GM12878 (cell line): ENCODE results near the gene BPNT1. TPM values are rescaled to one million over a fixed set of nuclear protein-coding genes. Genes with fewer than 3 reads are reported as not detected.

Experiments used
- ATAC-seq: fragments of 200-7000 bp; cut with Tn5 transposase; 3 replicates; pipeline ENCODE4 v1.9.1; 2020; ENCODE audit warnings: mild to moderate bottlenecking, moderate library complexity
- BruUV-seq: library from RNA; stranded (reverse); fragments of 400-500 nt; replicated peaks from 2 replicates; lab custom pipeline; 2021; lab: Mats Ljungman, UMichigan
- CTCF ChIA-PET: fragments of 300-600 bp; sonication (Branson Sonifier 250); formaldehyde crosslinking; extraction: SDS; loops from one replicate; lab custom pipeline; 2021; ENCODE audit warnings: inconsistent platforms; lab: Yijun Ruan, JAX
- POLR2A ChIA-PET: fragments of 350-600 bp; formaldehyde crosslinking; extraction: SDS; loops from one replicate; lab custom pipeline; 2021; ENCODE audit warnings: inconsistent platforms; lab: Charles Lee
- RAD21 ChIA-PET: fragments of 300-600 bp; sonication (Branson Sonifier 250); formaldehyde crosslinking; loops from one replicate; lab custom pipeline; 2023; ENCODE audit warnings: antibody characterized with exemption; ENCODE audit not compliant: unreplicated experiment; lab: Charles Lee
- SMC1A ChIA-PET: fragments of 300-600 bp; sonication (Branson Sonifier 250); formaldehyde crosslinking; loops from one replicate; lab custom pipeline; 2023; ENCODE audit not compliant: unreplicated experiment, uncharacterized antibody; lab: Charles Lee
- DNase-seq: peaks from one replicate; pipeline ENCODE4 v3.0.0-alpha.2; 2011; ENCODE audit warnings: low read depth, low spot score
- FAIRE-seq: peaks from 3 replicates; lab custom pipeline; 2011; peaks lifted over from hg19 to GRCh38; lab: Jason Lieb, UNC
- H2AFZ ChIP-seq: 2 replicates; pipeline ENCODE4 v1.6.0; 2011; ENCODE audit warnings: low read depth, low read length, control low read depth; ENCODE audit not compliant: control insufficient read depth
- H3K27ac ChIP-seq: 2 replicates; pipeline ENCODE4 v1.5.1; 2011; ENCODE audit warnings: control low read depth; ENCODE audit not compliant: control insufficient read depth, insufficient read depth
- H3K27me3 ChIP-seq, 2 experiments: replicated peaks in 1 of 2; 2 replicates each; pipeline versions ENCODE4 v1.6.0 to v1.6.1; 2011; ENCODE audit warnings: low read length in 1 of 2; ENCODE audit not compliant: control insufficient read depth in 2 of 2, insufficient read depth in 2 of 2
- H3K36me3 ChIP-seq, 2 experiments: 2 replicates each; pipeline ENCODE4 v1.5.1; 2011; ENCODE audit warnings: low read length in 1 of 2; ENCODE audit not compliant: control insufficient read depth in 2 of 2, insufficient read depth in 2 of 2
- H3K4me1 ChIP-seq: 2 replicates; pipeline ENCODE4 v1.6.1; 2011; ENCODE audit warnings: mild to moderate bottlenecking, low read length, moderate library complexity, mixed read lengths; ENCODE audit not compliant: control insufficient read depth, insufficient read depth
- H3K4me2 ChIP-seq: 2 replicates; pipeline ENCODE4 v1.6.0; 2011; ENCODE audit warnings: control low read depth; ENCODE audit not compliant: control insufficient read depth, insufficient read depth
- H3K4me3 ChIP-seq: fragments of 200-600 bp; sonication (generic); 2 replicates; pipeline ENCODE4 v1.5.1; 2016
- H3K79me2 ChIP-seq: 2 replicates; pipeline ENCODE4 v1.6.0; 2011; ENCODE audit warnings: low read length; ENCODE audit not compliant: control insufficient read depth, insufficient read depth
- H3K9ac ChIP-seq: 2 replicates; pipeline ENCODE4 v1.8.0; 2011; ENCODE audit warnings: low read length, control low read depth, mixed read lengths; ENCODE audit not compliant: control insufficient read depth, insufficient read depth
- H3K9me3 ChIP-seq: replicated peaks from 3 replicates; pipeline ENCODE4 v1.5.1; 2011; ENCODE audit warnings: mild to moderate bottlenecking, low read length; ENCODE audit not compliant: control insufficient read depth, insufficient read depth
- H4K20me1 ChIP-seq: 2 replicates; pipeline ENCODE4 v1.6.0; 2011; ENCODE audit not compliant: control insufficient read depth, insufficient read depth
- BCL11A ChIP-seq: IDR thresholded peaks from 2 replicates; pipeline ENCODE4 v1.6.1; 2011; ENCODE audit warnings: low read depth, low read length
- BMI1 ChIP-seq: fragments of 450-650 bp; IDR thresholded peaks from 2 replicates; pipeline ENCODE4 v1.6.1; 2016; ENCODE audit warnings: mild to moderate bottlenecking, moderate library complexity, borderline replicate concordance
- CBX5 ChIP-seq: sonication (generic); IDR thresholded peaks from 2 replicates; pipeline ENCODE4 v1.6.1; 2016; ENCODE audit warnings: low read depth, moderate library complexity, mild to moderate bottlenecking, inconsistent platforms
- EZH2 ChIP-seq: IDR thresholded peaks from 2 replicates; pipeline ENCODE4 v1.6.1; 2012; ENCODE audit warnings: low read depth, mild to moderate bottlenecking, control low read depth, inconsistent platforms, low read length, borderline replicate concordance; ENCODE audit not compliant: control insufficient read depth
- MTA3 ChIP-seq: IDR thresholded peaks from 2 replicates; pipeline ENCODE4 v1.6.1; 2012; ENCODE audit warnings: low read length, inconsistent platforms, borderline replicate concordance
- NRF1 ChIP-seq: conservative IDR thresholded peaks from 2 replicates; pipeline ENCODE4 v1.6.1; 2011; ENCODE audit warnings: mild to moderate bottlenecking, low read depth, low read length, improper control_type of control experiment
- PML ChIP-seq: IDR thresholded peaks from 2 replicates; pipeline ENCODE4 v1.6.1; 2012; ENCODE audit warnings: low read length, inconsistent platforms
- RBBP5 ChIP-seq: fragments of 200-600 bp; sonication (generic); conservative IDR thresholded peaks from 2 replicates; pipeline ENCODE4 v1.6.1; 2016
- RFX5 ChIP-seq: IDR thresholded peaks from 2 replicates; pipeline ENCODE4 v1.6.1; 2011; ENCODE audit warnings: low read depth, low read length, improper control_type of control experiment
- RUNX3 ChIP-seq: IDR thresholded peaks from 2 replicates; pipeline ENCODE4 v1.6.1; 2012; ENCODE audit warnings: low read length, inconsistent platforms
- SMAD5 ChIP-seq: IDR thresholded peaks from 2 replicates; pipeline ENCODE4 v1.6.1; 2016; ENCODE audit warnings: antibody characterized with exemption, low read depth
- SMARCA5 ChIP-seq: fragments of 450-650 bp; IDR thresholded peaks from 2 replicates; pipeline ENCODE4 v1.6.1; 2017; ENCODE audit warnings: mild to moderate bottlenecking
- SMC3 ChIP-seq: IDR thresholded peaks from 2 replicates; pipeline ENCODE4 v1.6.1; 2011; ENCODE audit warnings: low read length, improper control_type of control experiment, borderline replicate concordance
- SRF ChIP-seq, 2 experiments: IDR thresholded peaks; 2 replicates each; pipeline ENCODE4 v1.6.1; 2011; ENCODE audit warnings: low read depth in 2 of 2, low read length in 2 of 2, mild to moderate bottlenecking in 1 of 2, moderate library complexity in 1 of 2
- SUPT20H ChIP-seq: IDR thresholded peaks from 2 replicates; pipeline ENCODE4 v1.6.1; 2011; ENCODE audit warnings: low read depth, mild to moderate bottlenecking, low read length, moderate library complexity, borderline replicate concordance; ENCODE audit not compliant: control insufficient read depth
- TAF1 ChIP-seq: IDR thresholded peaks from 2 replicates; pipeline ENCODE4 v1.6.1; 2011; ENCODE audit warnings: mild to moderate bottlenecking, low read depth, low read length, borderline replicate concordance
- TCF3 ChIP-seq: IDR thresholded peaks from 2 replicates; pipeline ENCODE4 v1.6.1; 2012; ENCODE audit warnings: low read depth, mild to moderate bottlenecking, low read length, borderline replicate concordance; ENCODE audit not compliant: insufficient read depth
- ZNF217 ChIP-seq: fragments of 450-650 bp; IDR thresholded peaks from 2 replicates; pipeline ENCODE4 v1.6.1; 2017; ENCODE audit warnings: antibody characterized with exemption, mild to moderate bottlenecking
- WGBS: methylation state at CpG from one replicate; pipeline ENCODE4 v1.1.6; 2016; ENCODE audit warnings: low lambda C conversion rate; ENCODE audit not compliant: insufficient replicate concordance, insufficient coverage; ENCODE audit errors: missing lambda C conversion rate; 5-methylcytosine and 5-hydroxymethylcytosine counted together
- in situ Hi-C: fragments of 300-500 bp; cut with MboI; formaldehyde crosslinking; loops from 9 replicates; pipeline ENCODE4 v1.14.3; 2018; ENCODE audit warnings: mixed read lengths
- intact Hi-C: fragments of 100-400 bp; cut with micrococcal nuclease; formaldehyde crosslinking; loops from one replicate; pipeline ENCODE4 v1.14.2; 2022; ENCODE audit not compliant: unreplicated experiment
- polyA plus RNA-seq, 11 experiments: library from polyadenylated mRNA; depleted of rRNA in 4 of 11; unstranded in 6 of 11; stranded (reverse) in 5 of 11; fragments of >200 nt; fragmentation: Nextera tagmentation in 4 of 11; fragmentation: Illumina TruSeq in 1 of 11; extraction: Ambion mirVana in 4 of 11; extraction: Trizol in 1 of 11; gene quantifications; 1 replicate in 1 of 11; 2 replicates in 10 of 11; pipeline versions ENCODE4 v1.2.1 to v1.2.3, GENCODE V29; 2011 to 2016; ENCODE audit warnings: inconsistent platforms in 2 of 11, missing spikeins in 2 of 11, low read depth in 1 of 11
- total RNA-seq, 4 experiments: library from RNA; depleted of rRNA in 3 of 4; stranded (reverse); fragments of >200 nt in 3 of 4; fragmentation: Illumina TruSeq in 1 of 4; extraction: Trizol in 1 of 4; gene quantifications; 2 replicates each; pipeline versions ENCODE4 v1.2.1 to v1.2.3, GENCODE V29; 2013 to 2021
- TF ChIP-seq, protein P1 (sequence below): fragments of 450-650 bp; IDR thresholded peaks from 2 replicates; pipeline ENCODE4 v1.6.1; 2018; ENCODE audit warnings: mild to moderate bottlenecking, low read depth, moderate library complexity; ENCODE audit not compliant: partially characterized antibody
- TF ChIP-seq, protein P2 (sequence below): fragments of 450-650 bp; IDR thresholded peaks from 2 replicates; pipeline ENCODE4 v1.6.1; 2016; ENCODE audit warnings: mild to moderate bottlenecking

BPNT1 gene
- total and polyA plus RNA-seq, 10 of the 15 experiments (the other 5 are each of a cell fraction or from before 2014, with no cell fraction given), result 35.5 to 78.4 (median 45.4) TPM

DNA sequence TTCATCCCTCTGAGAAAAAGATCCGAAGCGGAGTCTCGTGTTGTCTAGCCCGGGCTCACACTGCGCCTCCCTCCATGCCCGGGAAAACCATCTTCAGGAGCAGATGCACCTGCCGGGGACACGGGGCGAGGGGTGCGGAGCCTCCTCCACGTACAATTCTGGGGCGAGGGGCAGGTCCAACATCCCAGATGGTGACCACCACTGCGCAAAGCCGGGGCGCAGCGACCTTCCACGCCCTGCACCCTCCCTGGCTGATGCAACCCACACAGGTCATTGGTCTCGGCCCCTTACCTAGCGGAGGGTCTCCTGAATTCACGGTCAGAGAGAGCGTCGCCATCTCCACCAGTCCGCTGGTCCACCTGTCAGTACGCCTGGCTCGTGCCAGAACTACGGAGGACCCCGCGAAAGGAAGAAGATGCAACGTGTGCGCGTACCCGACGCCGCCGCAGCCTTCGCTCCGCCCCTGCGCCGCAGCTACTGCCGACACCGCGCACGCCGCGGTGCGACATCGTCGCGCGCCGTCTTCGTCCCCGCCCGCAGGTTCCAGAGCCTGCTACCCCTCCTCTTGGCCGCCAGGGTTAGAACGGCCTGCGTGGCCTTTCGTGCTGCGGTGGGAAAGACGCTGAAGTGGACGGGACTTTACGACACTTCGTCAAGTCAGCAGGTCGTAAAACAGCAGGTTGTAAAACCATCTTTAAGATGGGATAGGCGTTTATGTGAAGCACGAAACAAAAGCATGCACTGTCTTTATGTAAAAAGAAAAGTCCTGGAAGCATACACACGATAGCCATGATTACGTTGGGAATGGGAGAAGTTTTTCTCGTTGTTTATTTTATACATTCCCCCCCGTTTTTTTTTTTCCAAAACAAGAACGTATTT, 43.3 kb downstream of the BPNT1 start, which contains the start of gene EPRS1:
EPRS1 (minus strand) TSS at position 454 of the 879 bp plus-strand sequence; CDS start at position 337, 117 bp downstream.
- Histone ChIP-seq H3K4me2 (peak within 1 kb of the TSS; percentile 72), H3K4me1 (peaks cover 5% of the 10 kb centered on the region; the same call in 1 of the 2 replicates), H3K36me3 (peaks cover 0 to 5% of the 10 kb centered on the region in 2 experiments; a peak in 1 of 4 replicates), H3K9ac (peak within 1 kb of the TSS; percentile 91), H2AFZ (peak within 1 kb of the TSS; percentile 97), H3K27me3 (no peaks in the 10 kb centered on the region), H3K27ac (peak within 1 kb of the TSS; percentile 81), H3K4me3 (peak within 1 kb of the TSS; percentile 81), H3K79me2 (peaks cover 44% of the 10 kb centered on the region), H4K20me1 (no peaks in the 10 kb centered on the region), H3K9me3 (no peaks in the 10 kb centered on the region)
- POLR2A ChIA-PET, result interaction anchor here (0.6 to 1.4 kb wide), 4 partner anchors 8 to 44 kb away, joined by 3 to 5 read pairs (median 4); partner anchors contain the start of gene BPNT1
- RAD21 ChIA-PET, result no interaction called here
- SMC1A ChIA-PET, result interaction anchor here (0.7 kb wide), 1 partner anchor 55 kb away, joined by 3 read pairs; no protein-coding TSS in a partner anchor
- peak; percentile 98 for ATAC-seq
- under 1% methylated on average over 64 of the region's 71 CpGs for WGBS
- CTCF ChIA-PET, result no interaction called here
- FAIRE-seq, result peak; percentile 100
- peak; percentile 98 for DNase-seq
- in situ Hi-C loops (no loop called here), intact Hi-C loops (loop anchor here (1.0 kb wide), 1 partner anchor 40 kb away; no protein-coding TSS in a partner anchor)
- BruUV-seq, result TSS peak; percentile 67
- TF ChIP-seq SUPT20H (no peak), CBX5 (no peak), ZNF217 (no peak), SMAD5 (peak; percentile 51; the same call in 1 of the 2 replicates), SMARCA5 (no peak; the same call in 1 of the 2 replicates), RBBP5 (no peak), NRF1 (peak; percentile 40), TAF1 (peak; percentile 51; the same call in 1 of the 2 replicates), EZH2 (no peak), RFX5 (peak; percentile 23; the same call in 1 of the 2 replicates), BMI1 (no peak), PML (peak; percentile 72; the same call in 1 of the 2 replicates), MTA3 (no peak), RUNX3 (peak; percentile 91), SRF (IDR thresholded peaks at IDR 0.05; ENCODE audit: low read depth in 2 of 2, low read length in 2 of 2) (0 out of 4 replicates have a peak, but pooled peaks of 1 of the 2 experiments have one; percentile 12), TCF3 (peak; percentile 32; the same call in 1 of the 2 replicates), SMC3 (0 out of 2 replicates have a peak, but pooled peaks have one; percentile 3), BCL11A (0 out of 2 replicates have a peak, but pooled peaks have one; percentile 19)
- TF ChIP-seq, protein P1, sequence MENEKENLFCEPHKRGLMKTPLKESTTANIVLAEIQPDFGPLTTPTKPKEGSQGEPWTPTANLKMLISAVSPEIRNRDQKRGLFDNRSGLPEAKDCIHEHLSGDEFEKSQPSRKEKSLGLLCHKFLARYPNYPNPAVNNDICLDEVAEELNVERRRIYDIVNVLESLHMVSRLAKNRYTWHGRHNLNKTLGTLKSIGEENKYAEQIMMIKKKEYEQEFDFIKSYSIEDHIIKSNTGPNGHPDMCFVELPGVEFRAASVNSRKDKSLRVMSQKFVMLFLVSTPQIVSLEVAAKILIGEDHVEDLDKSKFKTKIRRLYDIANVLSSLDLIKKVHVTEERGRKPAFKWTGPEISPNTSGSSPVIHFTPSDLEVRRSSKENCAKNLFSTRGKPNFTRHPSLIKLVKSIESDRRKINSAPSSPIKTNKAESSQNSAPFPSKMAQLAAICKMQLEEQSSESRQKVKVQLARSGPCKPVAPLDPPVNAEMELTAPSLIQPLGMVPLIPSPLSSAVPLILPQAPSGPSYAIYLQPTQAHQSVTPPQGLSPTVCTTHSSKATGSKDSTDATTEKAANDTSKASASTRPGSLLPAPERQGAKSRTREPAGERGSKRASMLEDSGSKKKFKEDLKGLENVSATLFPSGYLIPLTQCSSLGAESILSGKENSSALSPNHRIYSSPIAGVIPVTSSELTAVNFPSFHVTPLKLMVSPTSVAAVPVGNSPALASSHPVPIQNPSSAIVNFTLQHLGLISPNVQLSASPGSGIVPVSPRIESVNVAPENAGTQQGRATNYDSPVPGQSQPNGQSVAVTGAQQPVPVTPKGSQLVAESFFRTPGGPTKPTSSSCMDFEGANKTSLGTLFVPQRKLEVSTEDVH, result peak; percentile 75
- TF ChIP-seq, protein P2, sequence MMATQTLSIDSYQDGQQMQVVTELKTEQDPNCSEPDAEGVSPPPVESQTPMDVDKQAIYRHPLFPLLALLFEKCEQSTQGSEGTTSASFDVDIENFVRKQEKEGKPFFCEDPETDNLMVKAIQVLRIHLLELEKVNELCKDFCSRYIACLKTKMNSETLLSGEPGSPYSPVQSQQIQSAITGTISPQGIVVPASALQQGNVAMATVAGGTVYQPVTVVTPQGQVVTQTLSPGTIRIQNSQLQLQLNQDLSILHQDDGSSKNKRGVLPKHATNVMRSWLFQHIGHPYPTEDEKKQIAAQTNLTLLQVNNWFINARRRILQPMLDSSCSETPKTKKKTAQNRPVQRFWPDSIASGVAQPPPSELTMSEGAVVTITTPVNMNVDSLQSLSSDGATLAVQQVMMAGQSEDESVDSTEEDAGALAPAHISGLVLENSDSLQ, result peak; percentile 63
